ENCODE data around the gene TPD52L2. TPM values are rescaled to one million over a fixed set of nuclear protein-coding genes. Genes with fewer than 3 reads are reported as not detected.
A peak's percentile ranks its signal among the peaks of the same experiment; 100 is the strongest.

TPD52L2 gene
- total RNA-seq, 1 donor from 2014 or later, result 85.5 TPM

- Mint-ChIP-seq H3K9me3 (ENCODE audit: unreplicated experiment) (no peaks in the 10 kb centered on the region), H3K27ac (ENCODE audit: unreplicated experiment) (peak overlapping the region; percentile 88), H3K4me1 (ENCODE audit: unreplicated experiment) (peaks cover 36% of the 10 kb centered on the region), H3K27me3 (ENCODE audit: unreplicated experiment) (peaks cover 2% of the 10 kb centered on the region), H3K4me3 (ENCODE audit: unreplicated experiment) (peak overlapping the region; percentile 51), H3K36me3 (ENCODE audit: low read depth, unreplicated experiment) (peaks cover 4% of the 10 kb centered on the region)
- TF ChIP-seq CTCF (IDR thresholded peaks at IDR 0.05; ENCODE audit: unreplicated experiment), result no peak
- peak; percentile 62 for DNase-seq (ENCODE audit: low spot score)
Observed at GRCh38 chr20:63858393-63859165, 6.5 kb upstream of the TPD52L2 start.

- peaks cover 4% of the 10 kb centered on the region for H3K36me3 Mint-ChIP-seq (ENCODE audit: low read depth, unreplicated experiment)
- peak overlapping the region; percentile 51 for H3K4me3 Mint-ChIP-seq (ENCODE audit: unreplicated experiment)
- no peaks in the 10 kb centered on the region for H3K9me3 Mint-ChIP-seq (ENCODE audit: unreplicated experiment)
Observed at GRCh38 chr20:63859166-63859699, 5.8 kb upstream of the TPD52L2 start.

DNA sequence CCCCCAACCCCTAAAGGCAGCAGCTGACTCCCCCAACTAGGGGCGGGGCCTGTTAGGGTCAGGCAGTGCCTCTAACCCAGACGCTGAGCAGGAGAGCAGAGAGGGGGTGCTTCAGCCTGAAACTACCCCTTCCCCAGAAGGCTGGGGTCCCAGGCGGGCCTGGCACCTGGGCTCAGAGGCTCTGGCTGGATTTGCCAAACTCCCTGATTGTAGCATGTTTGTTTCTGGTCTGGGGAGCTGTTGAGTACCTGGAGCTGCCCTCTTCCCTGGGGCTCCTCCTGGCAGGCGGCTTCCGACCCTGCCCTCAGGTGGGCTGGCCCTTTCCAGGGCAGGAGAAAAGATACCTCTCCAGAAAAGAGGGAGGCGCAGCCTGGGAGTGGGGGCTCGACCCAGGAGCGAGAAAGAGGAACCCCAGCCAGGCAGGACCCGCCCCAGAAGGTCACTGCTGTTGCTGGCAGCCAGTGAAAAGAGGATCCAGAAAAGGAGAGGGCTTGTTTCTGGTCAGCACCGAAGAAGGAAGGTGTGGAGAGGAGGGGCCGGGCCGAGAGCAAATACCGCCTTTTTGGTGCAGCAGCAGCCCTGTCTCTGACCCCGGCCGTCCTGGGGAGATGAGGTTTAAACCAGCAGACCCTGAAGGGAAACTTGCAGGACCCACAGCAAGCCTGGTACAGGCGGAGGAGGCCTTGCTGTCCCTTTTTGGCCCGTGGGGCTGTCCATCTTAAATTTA, 4.6 kb upstream of the TPD52L2 start:
- Mint-ChIP-seq H3K4me3 (ENCODE audit: unreplicated experiment) (no peak overlapping the region), H3K4me1 (ENCODE audit: unreplicated experiment) (peaks cover 41% of the 10 kb centered on the region)

More at GRCh38 chr20:63859166-63859699, 5.8 kb upstream of the TPD52L2 start:
- H3K4me1 Mint-ChIP-seq (ENCODE audit: unreplicated experiment), result peaks cover 41% of the 10 kb centered on the region
- DNase-seq (ENCODE audit: low spot score), result no peak
- H3K27me3 Mint-ChIP-seq (ENCODE audit: unreplicated experiment), result peaks cover 7% of the 10 kb centered on the region
- no peak for TF ChIP-seq CTCF (IDR thresholded peaks at IDR 0.05; ENCODE audit: unreplicated experiment)
- H3K27ac Mint-ChIP-seq (ENCODE audit: unreplicated experiment), result peak overlapping the region; percentile 88

GRCh38 chr20:63861365-63861934, 3.6 kb upstream of the TPD52L2 start, which contains the start of gene ABHD16B:
ABHD16B (plus strand) TSS chr20:63861498; CDS start chr20:63861541, 43 bp downstream.
- H3K9me3 Mint-ChIP-seq (ENCODE audit: unreplicated experiment), result no peaks in the 10 kb centered on the region

More for the DNA sequence above, 4.6 kb upstream of the TPD52L2 start:
- Mint-ChIP-seq H3K36me3 (ENCODE audit: low read depth, unreplicated experiment) (peaks cover 4% of the 10 kb centered on the region), H3K9me3 (ENCODE audit: unreplicated experiment) (no peaks in the 10 kb centered on the region), H3K27me3 (ENCODE audit: unreplicated experiment) (peaks cover 11% of the 10 kb centered on the region), H3K27ac (ENCODE audit: unreplicated experiment) (no peak overlapping the region)
- DNase-seq (ENCODE audit: low spot score), result no peak
- no peak for TF ChIP-seq CTCF (IDR thresholded peaks at IDR 0.05; ENCODE audit: unreplicated experiment)

More at GRCh38 chr20:63861365-63861934, 3.6 kb upstream of the TPD52L2 start, which contains the start of gene ABHD16B:
- no peak within 1 kb of the TSS for H3K4me3 Mint-ChIP-seq (ENCODE audit: unreplicated experiment)
- no peak for TF ChIP-seq CTCF (IDR thresholded peaks at IDR 0.05; ENCODE audit: unreplicated experiment)
- peaks cover 11% of the 10 kb centered on the region for H3K27me3 Mint-ChIP-seq (ENCODE audit: unreplicated experiment)
- DNase-seq (ENCODE audit: low spot score), result no peak
- peaks cover 4% of the 10 kb centered on the region for H3K36me3 Mint-ChIP-seq (ENCODE audit: low read depth, unreplicated experiment)
- peaks cover 45% of the 10 kb centered on the region for H3K4me1 Mint-ChIP-seq (ENCODE audit: unreplicated experiment)
- H3K27ac Mint-ChIP-seq (ENCODE audit: unreplicated experiment), result no peak within 1 kb of the TSS
